Measurements from ENCODE around the gene AGGF1.

DNA sequence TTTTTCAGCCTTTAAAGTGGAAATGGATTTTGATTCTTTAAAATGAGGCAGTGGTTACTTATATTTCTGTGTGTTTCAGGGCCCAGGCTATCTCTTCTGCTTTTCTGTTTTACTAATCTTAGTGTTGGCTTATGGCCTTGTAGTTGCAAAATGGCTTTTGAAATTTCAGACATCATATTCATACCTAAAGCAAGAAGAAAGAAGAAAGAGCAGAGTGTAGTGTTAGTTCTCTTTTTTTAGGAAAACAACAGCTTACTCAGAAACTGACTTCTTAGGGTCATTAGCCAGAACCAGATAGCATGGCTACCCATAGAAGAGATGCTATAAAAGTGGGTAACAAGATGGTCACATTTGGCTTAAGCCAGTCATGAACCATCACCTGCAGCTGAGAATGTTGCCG lies 36.0 kb downstream of the AGGF1 start:
- TF ChIP-seq POLR2A (IDR thresholded peaks at IDR 0.05; ENCODE audit: low read length) (no peak), EP300 (IDR thresholded peaks at IDR 0.05) (no peak), MAZ (IDR thresholded peaks at IDR 0.05; ENCODE audit: borderline replicate concordance, low read depth, low read length) (no peak), JUN (IDR thresholded peaks at IDR 0.05) (no peak), SMC3 (IDR thresholded peaks at IDR 0.05) (no peak), RFX5 (IDR thresholded peaks at IDR 0.05) (no peak), KDM5A (IDR thresholded peaks at IDR 0.05) (no peak), CHD2 (IDR thresholded peaks at IDR 0.05; ENCODE audit: low read length, partially characterized antibody) (no peak)
- TF ChIP-seq, protein P1, sequence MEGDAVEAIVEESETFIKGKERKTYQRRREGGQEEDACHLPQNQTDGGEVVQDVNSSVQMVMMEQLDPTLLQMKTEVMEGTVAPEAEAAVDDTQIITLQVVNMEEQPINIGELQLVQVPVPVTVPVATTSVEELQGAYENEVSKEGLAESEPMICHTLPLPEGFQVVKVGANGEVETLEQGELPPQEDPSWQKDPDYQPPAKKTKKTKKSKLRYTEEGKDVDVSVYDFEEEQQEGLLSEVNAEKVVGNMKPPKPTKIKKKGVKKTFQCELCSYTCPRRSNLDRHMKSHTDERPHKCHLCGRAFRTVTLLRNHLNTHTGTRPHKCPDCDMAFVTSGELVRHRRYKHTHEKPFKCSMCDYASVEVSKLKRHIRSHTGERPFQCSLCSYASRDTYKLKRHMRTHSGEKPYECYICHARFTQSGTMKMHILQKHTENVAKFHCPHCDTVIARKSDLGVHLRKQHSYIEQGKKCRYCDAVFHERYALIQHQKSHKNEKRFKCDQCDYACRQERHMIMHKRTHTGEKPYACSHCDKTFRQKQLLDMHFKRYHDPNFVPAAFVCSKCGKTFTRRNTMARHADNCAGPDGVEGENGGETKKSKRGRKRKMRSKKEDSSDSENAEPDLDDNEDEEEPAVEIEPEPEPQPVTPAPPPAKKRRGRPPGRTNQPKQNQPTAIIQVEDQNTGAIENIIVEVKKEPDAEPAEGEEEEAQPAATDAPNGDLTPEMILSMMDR (IDR thresholded peaks at IDR 0.05), result no peak
- TF ChIP-seq, protein P2, sequence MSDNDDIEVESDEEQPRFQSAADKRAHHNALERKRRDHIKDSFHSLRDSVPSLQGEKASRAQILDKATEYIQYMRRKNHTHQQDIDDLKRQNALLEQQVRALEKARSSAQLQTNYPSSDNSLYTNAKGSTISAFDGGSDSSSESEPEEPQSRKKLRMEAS (IDR thresholded peaks at IDR 0.05), result no peak
